WTC11 (cell line): ENCODE data around the gene STRA6. TPM values are rescaled to one million over a fixed set of nuclear protein-coding genes. Genes with fewer than 3 reads are reported as not detected.

ENCODE experiments used
- ATAC-seq: fragments of 200-7000 bp; cut with Tn5 transposase; 2 replicates; pipeline ENCODE4 v1.10.0; 2021; ENCODE audit warnings: mild to moderate bottlenecking, moderate library complexity
- CTCF ChIA-PET: fragments of 300-600 bp; sonication (Branson Sonifier 250); formaldehyde crosslinking; loops from one replicate; lab custom pipeline; 2021; ENCODE audit warnings: antibody characterized with exemption; lab: Charles Lee
- POLR2A ChIA-PET: fragments of 350-600 bp; sonication (Branson Sonifier 250); formaldehyde crosslinking; loops from one replicate; lab custom pipeline; 2021; ENCODE audit warnings: antibody characterized with exemption; lab: Charles Lee
- DNase-seq: peaks from one replicate; pipeline ENCODE4 v3.0.0; 2021; ENCODE audit warnings: low spot score
- H3K27ac Mint-ChIP-seq: 2 replicates; pipeline ENCODE4 v1.8.0; 2021; ENCODE audit warnings: mixed read lengths
- H3K27me3 Mint-ChIP-seq: 2 replicates; pipeline ENCODE4 v1.8.0; 2021; ENCODE audit warnings: low read depth, mild to moderate bottlenecking, moderate library complexity, mixed read lengths
- H3K36me3 Mint-ChIP-seq: 2 replicates; pipeline ENCODE4 v1.8.0; 2021; ENCODE audit warnings: mixed read lengths
- H3K4me1 Mint-ChIP-seq: 2 replicates; pipeline ENCODE4 v1.8.0; 2022; ENCODE audit warnings: mixed read lengths
- H3K4me3 Mint-ChIP-seq: 2 replicates; pipeline ENCODE4 v1.8.0; 2021; ENCODE audit warnings: mild to moderate bottlenecking, moderate library complexity, mixed read lengths
- H3K9me3 Mint-ChIP-seq: 2 replicates; pipeline ENCODE4 v1.8.0; 2021; ENCODE audit warnings: mixed read lengths
- ATF6 ChIP-seq: sonication (generic); formaldehyde crosslinking; IDR thresholded peaks from 2 replicates; pipeline ENCODE4 v1.8.1; 2023; ENCODE audit warnings: mild to moderate bottlenecking, missing genetic modification reagents
- ERG ChIP-seq: fragments of 250-450 bp; sonication (Bioruptor Pico); IDR thresholded peaks from 2 replicates; pipeline ENCODE4 v1.8.0; 2021; ENCODE audit warnings: mild to moderate bottlenecking
- FOXP1 ChIP-seq: sonication (generic); formaldehyde crosslinking; IDR thresholded peaks from 2 replicates; pipeline ENCODE4 v1.8.0; 2022; ENCODE audit warnings: missing genetic modification reagents, mild to moderate bottlenecking, moderate library complexity, borderline replicate concordance
- IRF1 ChIP-seq: sonication (generic); formaldehyde crosslinking; IDR thresholded peaks from 2 replicates; pipeline ENCODE4 v1.8.0; 2023; ENCODE audit warnings: missing genetic modification reagents
- IRF2 ChIP-seq: sonication (generic); formaldehyde crosslinking; IDR thresholded peaks from 2 replicates; pipeline ENCODE4 v1.8.0; 2022; ENCODE audit warnings: low read depth, missing genetic modification reagents, borderline replicate concordance
- MLX ChIP-seq: sonication (generic); formaldehyde crosslinking; IDR thresholded peaks from 2 replicates; pipeline ENCODE4 v1.8.1; 2023; ENCODE audit warnings: mild to moderate bottlenecking, missing genetic modification reagents, moderate library complexity
- SP1 ChIP-seq: sonication (generic); formaldehyde crosslinking; conservative IDR thresholded peaks from 2 replicates; pipeline ENCODE4 v1.8.1; 2022; ENCODE audit warnings: missing genetic modification reagents
- USF1 ChIP-seq: sonication (generic); formaldehyde crosslinking; IDR thresholded peaks from 2 replicates; pipeline ENCODE4 v1.8.0; 2022; ENCODE audit warnings: mild to moderate bottlenecking, missing genetic modification reagents
- ZNF232 ChIP-seq: sonication (generic); formaldehyde crosslinking; IDR thresholded peaks from 2 replicates; pipeline ENCODE4 v1.8.0; 2022; ENCODE audit warnings: mild to moderate bottlenecking, missing genetic modification reagents
- ZNF263 ChIP-seq: sonication (generic); formaldehyde crosslinking; IDR thresholded peaks from 2 replicates; pipeline ENCODE4 v1.8.1; 2022; ENCODE audit warnings: low read depth, mild to moderate bottlenecking, moderate library complexity, missing genetic modification reagents
- ZSCAN18 ChIP-seq: fragments of 250-450 bp; sonication (Bioruptor Pico); IDR thresholded peaks from 2 replicates; pipeline ENCODE4 v2.1.2; 2022; ENCODE audit warnings: mild to moderate bottlenecking, moderate library complexity
- total RNA-seq: library from RNA; stranded (reverse); gene quantifications from 3 replicates; pipeline ENCODE4 v1.2.3, GENCODE V29; 2021
- TF ChIP-seq, protein P1 (sequence below): sonication (generic); formaldehyde crosslinking; IDR thresholded peaks from 2 replicates; pipeline ENCODE4 v1.8.1; 2022; ENCODE audit warnings: low read depth, missing genetic modification reagents, borderline replicate concordance
- TF ChIP-seq, protein P2 (sequence below): sonication (generic); formaldehyde crosslinking; IDR thresholded peaks from 2 replicates; pipeline ENCODE4 v1.8.1; 2022; ENCODE audit warnings: missing genetic modification reagents, borderline replicate concordance
- TF ChIP-seq, protein P3 (sequence below): fragments of 200-600 bp; IDR thresholded peaks from 2 replicates; pipeline ENCODE4 v1.8.0; 2022; ENCODE audit warnings: antibody characterized with exemption
- TF ChIP-seq, protein P4 (sequence below): sonication (generic); formaldehyde crosslinking; IDR thresholded peaks from 2 replicates; pipeline ENCODE4 v1.8.0; 2023; ENCODE audit warnings: mild to moderate bottlenecking, missing genetic modification reagents

The STRA6 gene
- total RNA-seq, 1 experiment from 2014 or later = 23.2 TPM

GRCh38 chr15:74168711-74169126 lies 33.9 kb downstream of the STRA6 start:
- Mint-ChIP-seq H3K9me3 (peaks cover 9% of the 10 kb centered on the region), H3K4me3 (no peak overlapping the region), H3K27me3 (peaks cover 3% of the 10 kb centered on the region; the same call in 1 of the 2 replicates), H3K4me1 (peaks cover 25% of the 10 kb centered on the region), H3K27ac (no peak overlapping the region), H3K36me3 (no peaks in the 10 kb centered on the region)
- TF ChIP-seq MLX (CRISPR knock-in tag) (no peak), USF1 (CRISPR knock-in tag) (no peak), ZNF232 (CRISPR knock-in tag) (no peak), ERG (no peak), ZNF263 (CRISPR knock-in tag) (no peak), ZSCAN18 (no peak), IRF2 (no peak), FOXP1 (CRISPR knock-in tag) (no peak), IRF1 (no peak), SP1 (CRISPR knock-in tag) (no peak), ATF6 (CRISPR knock-in tag) (no peak)
- TF ChIP-seq, protein P1, sequence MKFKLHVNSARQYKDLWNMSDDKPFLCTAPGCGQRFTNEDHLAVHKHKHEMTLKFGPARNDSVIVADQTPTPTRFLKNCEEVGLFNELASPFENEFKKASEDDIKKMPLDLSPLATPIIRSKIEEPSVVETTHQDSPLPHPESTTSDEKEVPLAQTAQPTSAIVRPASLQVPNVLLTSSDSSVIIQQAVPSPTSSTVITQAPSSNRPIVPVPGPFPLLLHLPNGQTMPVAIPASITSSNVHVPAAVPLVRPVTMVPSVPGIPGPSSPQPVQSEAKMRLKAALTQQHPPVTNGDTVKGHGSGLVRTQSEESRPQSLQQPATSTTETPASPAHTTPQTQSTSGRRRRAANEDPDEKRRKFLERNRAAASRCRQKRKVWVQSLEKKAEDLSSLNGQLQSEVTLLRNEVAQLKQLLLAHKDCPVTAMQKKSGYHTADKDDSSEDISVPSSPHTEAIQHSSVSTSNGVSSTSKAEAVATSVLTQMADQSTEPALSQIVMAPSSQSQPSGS (CRISPR knock-in tag) = no peak
- TF ChIP-seq, protein P2, sequence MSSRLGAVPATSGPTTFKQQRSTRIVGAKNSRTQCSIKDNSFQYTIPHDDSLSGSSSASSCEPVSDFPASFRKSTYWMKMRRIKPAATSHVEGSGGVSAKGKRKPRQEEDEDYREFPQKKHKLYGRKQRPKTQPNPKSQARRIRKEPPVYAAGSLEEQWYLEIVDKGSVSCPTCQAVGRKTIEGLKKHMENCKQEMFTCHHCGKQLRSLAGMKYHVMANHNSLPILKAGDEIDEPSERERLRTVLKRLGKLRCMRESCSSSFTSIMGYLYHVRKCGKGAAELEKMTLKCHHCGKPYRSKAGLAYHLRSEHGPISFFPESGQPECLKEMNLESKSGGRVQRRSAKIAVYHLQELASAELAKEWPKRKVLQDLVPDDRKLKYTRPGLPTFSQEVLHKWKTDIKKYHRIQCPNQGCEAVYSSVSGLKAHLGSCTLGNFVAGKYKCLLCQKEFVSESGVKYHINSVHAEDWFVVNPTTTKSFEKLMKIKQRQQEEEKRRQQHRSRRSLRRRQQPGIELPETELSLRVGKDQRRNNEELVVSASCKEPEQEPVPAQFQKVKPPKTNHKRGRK = no peak
- TF ChIP-seq, protein P3, sequence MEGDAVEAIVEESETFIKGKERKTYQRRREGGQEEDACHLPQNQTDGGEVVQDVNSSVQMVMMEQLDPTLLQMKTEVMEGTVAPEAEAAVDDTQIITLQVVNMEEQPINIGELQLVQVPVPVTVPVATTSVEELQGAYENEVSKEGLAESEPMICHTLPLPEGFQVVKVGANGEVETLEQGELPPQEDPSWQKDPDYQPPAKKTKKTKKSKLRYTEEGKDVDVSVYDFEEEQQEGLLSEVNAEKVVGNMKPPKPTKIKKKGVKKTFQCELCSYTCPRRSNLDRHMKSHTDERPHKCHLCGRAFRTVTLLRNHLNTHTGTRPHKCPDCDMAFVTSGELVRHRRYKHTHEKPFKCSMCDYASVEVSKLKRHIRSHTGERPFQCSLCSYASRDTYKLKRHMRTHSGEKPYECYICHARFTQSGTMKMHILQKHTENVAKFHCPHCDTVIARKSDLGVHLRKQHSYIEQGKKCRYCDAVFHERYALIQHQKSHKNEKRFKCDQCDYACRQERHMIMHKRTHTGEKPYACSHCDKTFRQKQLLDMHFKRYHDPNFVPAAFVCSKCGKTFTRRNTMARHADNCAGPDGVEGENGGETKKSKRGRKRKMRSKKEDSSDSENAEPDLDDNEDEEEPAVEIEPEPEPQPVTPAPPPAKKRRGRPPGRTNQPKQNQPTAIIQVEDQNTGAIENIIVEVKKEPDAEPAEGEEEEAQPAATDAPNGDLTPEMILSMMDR = no peak
- TF ChIP-seq, protein P4, sequence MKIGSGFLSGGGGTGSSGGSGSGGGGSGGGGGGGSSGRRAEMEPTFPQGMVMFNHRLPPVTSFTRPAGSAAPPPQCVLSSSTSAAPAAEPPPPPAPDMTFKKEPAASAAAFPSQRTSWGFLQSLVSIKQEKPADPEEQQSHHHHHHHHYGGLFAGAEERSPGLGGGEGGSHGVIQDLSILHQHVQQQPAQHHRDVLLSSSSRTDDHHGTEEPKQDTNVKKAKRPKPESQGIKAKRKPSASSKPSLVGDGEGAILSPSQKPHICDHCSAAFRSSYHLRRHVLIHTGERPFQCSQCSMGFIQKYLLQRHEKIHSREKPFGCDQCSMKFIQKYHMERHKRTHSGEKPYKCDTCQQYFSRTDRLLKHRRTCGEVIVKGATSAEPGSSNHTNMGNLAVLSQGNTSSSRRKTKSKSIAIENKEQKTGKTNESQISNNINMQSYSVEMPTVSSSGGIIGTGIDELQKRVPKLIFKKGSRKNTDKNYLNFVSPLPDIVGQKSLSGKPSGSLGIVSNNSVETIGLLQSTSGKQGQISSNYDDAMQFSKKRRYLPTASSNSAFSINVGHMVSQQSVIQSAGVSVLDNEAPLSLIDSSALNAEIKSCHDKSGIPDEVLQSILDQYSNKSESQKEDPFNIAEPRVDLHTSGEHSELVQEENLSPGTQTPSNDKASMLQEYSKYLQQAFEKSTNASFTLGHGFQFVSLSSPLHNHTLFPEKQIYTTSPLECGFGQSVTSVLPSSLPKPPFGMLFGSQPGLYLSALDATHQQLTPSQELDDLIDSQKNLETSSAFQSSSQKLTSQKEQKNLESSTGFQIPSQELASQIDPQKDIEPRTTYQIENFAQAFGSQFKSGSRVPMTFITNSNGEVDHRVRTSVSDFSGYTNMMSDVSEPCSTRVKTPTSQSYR (CRISPR knock-in tag) = no peak
- ATAC-seq = no peak
- ChIA-PET CTCF (interaction anchor here (0.5 to 1.1 kb wide), 2 partner anchors 9 to 54 kb away, joined by 3 read pairs; no protein-coding TSS in a partner anchor), POLR2A (no interaction called here)
- no peak for DNase-seq
